Tibial nerve (tissue), 3 donors: ENCODE results near the gene EIF2A.

Experiments
- EP300 ChIP-seq, 2 donors: sonication (generic); formaldehyde crosslinking; IDR thresholded peaks; one replicate each; pipeline ENCODE4 v1.6.1; 2017; ENCODE audit warnings: antibody characterized with exemption in 2 of 2, mild to moderate bottlenecking in 1 of 2
- POLR2A ChIP-seq, 2 donors: fragments of 450-650 bp; IDR thresholded peaks; one replicate each; pipeline ENCODE4 v1.6.1; 2017; ENCODE audit warnings: antibody characterized with exemption in 2 of 2, mild to moderate bottlenecking in 2 of 2, moderate library complexity in 2 of 2

- TF ChIP-seq POLR2A (IDR thresholded peaks at IDR 0.05), result no peak
- no peak for TF ChIP-seq EP300 (IDR thresholded peaks at IDR 0.05)
Observed at GRCh38 chr3:150607267-150608065, 60.9 kb downstream of the EIF2A start.
